GM19035 (cell line): ENCODE data around the gene DMP1.

Experiments
- ATAC-seq: cut with Tn5 transposase; IDR thresholded peaks from one replicate; pipeline ENCODE4 v1.9.1; 2021; ENCODE audit not compliant: unreplicated experiment

DMP1 gene, protein sequence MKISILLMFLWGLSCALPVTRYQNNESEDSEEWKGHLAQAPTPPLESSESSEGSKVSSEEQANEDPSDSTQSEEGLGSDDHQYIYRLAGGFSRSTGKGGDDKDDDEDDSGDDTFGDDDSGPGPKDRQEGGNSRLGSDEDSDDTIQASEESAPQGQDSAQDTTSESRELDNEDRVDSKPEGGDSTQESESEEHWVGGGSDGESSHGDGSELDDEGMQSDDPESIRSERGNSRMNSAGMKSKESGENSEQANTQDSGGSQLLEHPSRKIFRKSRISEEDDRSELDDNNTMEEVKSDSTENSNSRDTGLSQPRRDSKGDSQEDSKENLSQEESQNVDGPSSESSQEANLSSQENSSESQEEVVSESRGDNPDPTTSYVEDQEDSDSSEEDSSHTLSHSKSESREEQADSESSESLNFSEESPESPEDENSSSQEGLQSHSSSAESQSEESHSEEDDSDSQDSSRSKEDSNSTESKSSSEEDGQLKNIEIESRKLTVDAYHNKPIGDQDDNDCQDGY

DNA sequence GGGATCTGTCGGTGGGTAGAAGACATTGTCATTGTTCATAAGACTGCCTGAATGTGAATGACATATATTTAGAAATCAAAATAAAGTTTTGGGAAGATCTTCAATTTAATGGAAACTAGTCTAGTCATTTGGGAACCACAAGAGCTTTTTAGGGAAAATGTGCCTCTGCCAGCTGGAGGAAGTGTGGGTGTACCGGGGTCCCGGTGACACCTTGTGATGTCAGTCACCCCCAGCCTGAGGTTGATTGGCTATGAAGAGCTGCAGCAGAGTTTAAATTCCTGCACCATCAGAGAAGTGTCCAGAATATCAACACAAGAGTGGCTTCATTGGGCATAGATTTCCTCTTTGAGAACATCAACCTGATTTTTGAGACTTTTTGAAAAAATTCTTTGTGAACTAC lies at the start of gene DMP1:
Gene DMP1 (plus strand): TSS at position 301 of the 400 bp plus-strand sequence. CDS start 6,213 bp downstream, outside the sequence.
- no peak for ATAC-seq

- ATAC-seq = no peak
These were observed 48.7 kb upstream of the DMP1 start for GRCh38 chr4:87601361-87601760.

- ATAC-seq = no peak
These were observed 41.9 kb upstream of the DMP1 start, which contains the start of gene DSPP for GRCh38 chr4:87608229-87608628. DSPP (plus strand) TSS chr4:87608529; CDS start chr4:87610909, 2,380 bp downstream.

DNA sequence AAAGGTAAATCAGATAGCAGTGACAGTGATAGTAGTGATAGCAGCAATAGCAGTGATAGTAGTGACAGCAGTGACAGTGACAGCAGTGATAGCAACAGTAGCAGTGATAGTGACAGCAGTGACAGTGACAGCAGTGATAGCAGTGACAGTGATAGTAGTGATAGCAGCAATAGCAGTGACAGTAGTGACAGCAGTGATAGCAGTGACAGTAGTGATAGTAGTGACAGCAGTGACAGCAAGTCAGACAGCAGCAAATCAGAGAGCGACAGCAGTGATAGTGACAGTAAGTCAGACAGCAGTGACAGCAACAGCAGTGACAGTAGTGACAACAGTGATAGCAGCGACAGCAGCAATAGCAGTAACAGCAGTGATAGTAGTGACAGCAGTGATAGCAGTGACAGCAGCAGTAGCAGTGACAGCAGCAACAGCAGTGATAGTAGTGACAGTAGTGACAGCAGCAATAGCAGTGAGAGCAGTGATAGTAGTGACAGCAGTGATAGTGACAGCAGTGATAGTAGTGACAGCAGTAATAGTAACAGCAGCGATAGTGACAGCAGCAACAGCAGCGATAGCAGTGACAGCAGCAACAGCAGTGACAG lies 35.7 kb upstream of the DMP1 start:
- ATAC-seq = no peak

DNA sequence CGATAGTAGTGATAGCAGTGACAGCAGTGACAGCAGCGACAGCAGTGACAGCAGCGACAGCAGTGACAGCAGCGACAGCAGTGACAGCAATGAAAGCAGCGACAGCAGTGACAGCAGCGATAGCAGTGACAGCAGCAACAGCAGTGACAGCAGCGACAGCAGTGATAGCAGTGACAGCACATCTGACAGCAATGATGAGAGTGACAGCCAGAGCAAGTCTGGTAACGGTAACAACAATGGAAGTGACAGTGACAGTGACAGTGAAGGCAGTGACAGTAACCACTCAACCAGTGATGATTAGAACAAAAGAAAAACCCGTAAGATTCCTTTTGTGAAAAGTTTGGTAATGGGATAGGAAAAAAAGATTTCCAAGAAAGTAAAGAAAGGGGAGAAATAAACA lies 33.8 kb upstream of the DMP1 start:
- ATAC-seq = no peak

- no peak for ATAC-seq
These were observed 30.0 kb upstream of the DMP1 start for GRCh38 chr4:87620086-87620485.

- ATAC-seq = no peak
These were observed 29.6 kb upstream of the DMP1 start for GRCh38 chr4:87620491-87620890.

DNA sequence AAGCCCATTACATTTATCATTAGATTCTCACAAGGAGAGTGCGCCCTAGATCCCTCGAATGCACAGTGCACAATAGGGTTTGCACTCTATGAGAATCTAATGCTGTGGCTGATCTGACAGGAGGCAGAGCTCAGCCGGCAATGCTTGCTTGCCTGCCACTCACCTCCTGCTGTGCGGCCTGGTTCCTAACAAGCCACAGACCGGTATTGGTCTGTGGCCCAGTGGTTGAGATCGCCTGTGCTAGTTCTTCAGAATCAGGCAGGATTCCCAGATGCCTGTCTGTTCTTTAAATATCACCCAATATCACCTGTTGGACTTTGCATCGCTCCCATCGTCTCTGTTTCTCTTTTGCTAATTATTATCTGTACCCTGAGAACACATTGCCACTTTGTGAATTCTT lies 27.8 kb upstream of the DMP1 start:
- no peak for ATAC-seq

DNA sequence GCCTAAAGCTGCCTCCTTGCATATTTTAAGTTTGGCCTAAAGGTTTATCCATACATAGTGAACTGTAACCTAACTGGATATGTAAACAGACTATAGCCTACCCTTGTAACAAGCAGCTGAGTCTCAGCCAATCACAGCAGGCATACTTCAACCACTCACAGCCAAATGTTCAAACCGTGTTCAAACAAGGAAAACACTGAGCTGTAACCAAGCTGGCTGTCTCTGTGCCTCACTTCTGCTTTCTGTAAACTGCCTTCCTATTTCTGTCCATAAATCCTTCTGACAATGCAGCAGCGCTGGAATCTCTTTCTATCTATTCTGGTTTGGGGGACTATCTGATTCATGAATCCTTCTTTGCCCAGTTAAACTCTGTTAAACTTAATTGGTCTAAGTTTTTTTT lies 25.4 kb upstream of the DMP1 start:
- ATAC-seq = no peak

DNA sequence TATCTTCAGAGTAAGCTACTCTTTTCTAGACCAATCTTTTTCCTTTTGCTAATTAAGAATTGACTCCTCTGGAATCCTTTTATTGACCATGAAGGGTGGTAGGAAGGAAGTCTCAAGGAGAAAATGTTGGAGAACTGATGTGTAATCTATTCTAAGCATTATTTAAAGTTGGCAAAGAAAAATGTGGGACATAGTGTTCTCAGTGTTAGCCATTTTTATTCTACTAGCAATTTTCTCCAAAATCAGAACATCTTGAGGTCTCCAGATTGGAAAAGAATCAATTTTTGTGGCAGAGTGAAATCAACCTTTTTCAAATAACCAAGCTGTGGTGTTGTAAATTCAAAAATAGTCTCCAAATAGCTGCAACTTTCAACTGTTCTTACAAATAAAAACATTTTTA lies 18.4 kb upstream of the DMP1 start:
- no peak for ATAC-seq

- no peak for ATAC-seq
These were observed 17.6 kb upstream of the DMP1 start for GRCh38 chr4:87632469-87632868.

GRCh38 chr4:87633243-87633642 lies 16.8 kb upstream of the DMP1 start:
- ATAC-seq = no peak

DNA sequence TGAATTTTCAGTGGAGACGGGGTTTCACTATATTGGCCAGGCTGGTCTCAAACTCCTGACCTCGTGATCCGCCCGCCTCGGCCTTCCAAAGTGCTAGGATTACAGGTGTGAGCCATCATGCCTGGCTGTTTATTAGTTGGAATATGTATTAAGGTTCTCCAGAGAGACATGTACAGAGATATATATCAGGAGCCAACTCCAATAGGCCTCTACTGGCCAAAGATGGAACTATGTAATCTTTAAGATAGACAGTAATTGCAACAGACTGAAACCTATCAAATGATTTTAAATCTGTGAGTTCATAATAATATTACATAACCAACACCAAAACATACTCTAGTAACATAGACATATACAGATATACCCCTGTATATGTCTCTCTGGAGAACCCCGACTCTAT lies 5.8 kb upstream of the DMP1 start:
- ATAC-seq = no peak

GRCh38 chr4:87650938-87651337 lies 858 bp downstream of the DMP1 start:
- ATAC-seq = peak; percentile 60

DNA sequence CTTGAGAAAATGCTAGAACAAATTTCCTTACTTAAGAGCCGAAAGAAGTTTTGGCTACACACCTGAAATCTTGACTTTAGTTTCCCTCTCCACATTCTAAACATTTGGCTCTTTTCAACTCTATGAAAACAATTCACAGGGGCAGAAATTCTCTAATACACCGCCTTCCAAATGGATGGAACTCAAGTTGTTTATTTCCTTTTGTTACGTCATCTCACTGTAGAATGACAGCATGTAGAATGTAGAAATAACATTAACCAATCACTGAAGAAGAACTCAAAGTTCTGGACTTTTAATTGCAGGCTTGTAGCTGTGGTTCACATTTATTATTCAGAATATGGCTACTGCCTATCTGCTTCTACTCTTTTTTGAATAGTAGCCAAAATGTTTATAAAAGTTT lies 1.9 kb downstream of the DMP1 start:
- ATAC-seq = no peak

DNA sequence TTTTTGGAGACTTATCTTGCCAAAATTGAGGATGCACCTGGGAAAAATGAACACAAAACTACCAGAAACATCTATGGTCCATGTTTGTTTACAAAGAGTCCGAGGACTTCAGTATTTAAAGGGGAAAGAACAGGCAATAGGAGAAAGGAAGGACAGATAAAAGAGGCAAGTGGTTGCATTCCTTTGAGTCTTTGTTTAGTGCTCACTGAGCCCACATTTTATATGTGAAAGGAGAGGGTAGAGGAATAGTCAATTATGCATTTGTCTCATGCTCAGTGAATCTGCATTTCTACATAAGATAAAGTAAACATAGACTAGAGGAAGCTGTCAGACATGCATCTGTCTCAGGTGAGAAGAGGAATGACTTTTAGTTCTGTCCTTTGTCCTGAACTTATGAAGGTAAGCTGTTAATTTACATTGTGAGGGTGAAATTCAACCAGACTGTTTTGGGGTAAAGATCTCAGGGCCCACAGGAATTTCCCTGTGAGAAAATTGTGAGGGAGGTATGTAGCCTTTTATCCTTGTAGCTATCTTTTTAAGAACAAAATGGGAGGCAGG lies 4.5 kb downstream of the DMP1 start:
- no peak for ATAC-seq

GRCh38 chr4:87657525-87657924 lies 7.4 kb downstream of the DMP1 start:
- no peak for ATAC-seq

DNA sequence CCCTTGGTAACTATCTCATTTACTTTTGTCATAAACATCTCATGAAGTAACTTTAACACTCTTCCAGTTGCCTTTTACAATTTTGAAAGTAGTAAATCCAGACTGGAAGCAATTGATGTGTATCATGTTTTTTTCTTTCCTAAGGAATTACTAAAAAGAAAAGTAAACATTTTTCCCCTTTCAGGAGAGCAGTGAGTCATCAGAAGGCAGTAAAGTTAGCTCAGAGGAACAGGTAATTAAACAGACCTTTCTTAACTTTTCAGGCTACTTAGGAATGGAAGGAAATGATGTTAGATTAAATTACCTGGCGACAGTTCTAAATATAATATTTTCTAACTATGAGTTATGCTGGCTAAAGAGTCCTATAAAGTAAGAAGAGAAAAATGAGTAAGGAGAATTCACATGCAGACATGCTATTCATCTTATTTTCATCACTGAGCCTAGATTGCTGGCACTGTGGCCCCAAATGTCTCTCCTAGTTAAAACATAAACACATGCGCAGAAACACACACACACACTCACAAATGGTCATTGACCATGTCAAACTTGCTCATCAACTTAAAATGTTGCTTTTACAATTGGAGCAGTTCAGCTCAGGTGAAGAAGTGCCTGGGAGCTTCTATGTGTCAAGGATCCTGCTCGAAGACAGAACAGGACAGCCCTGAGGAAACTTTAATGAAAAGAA lies 9.3 kb downstream of the DMP1 start:
- no peak for ATAC-seq

DNA sequence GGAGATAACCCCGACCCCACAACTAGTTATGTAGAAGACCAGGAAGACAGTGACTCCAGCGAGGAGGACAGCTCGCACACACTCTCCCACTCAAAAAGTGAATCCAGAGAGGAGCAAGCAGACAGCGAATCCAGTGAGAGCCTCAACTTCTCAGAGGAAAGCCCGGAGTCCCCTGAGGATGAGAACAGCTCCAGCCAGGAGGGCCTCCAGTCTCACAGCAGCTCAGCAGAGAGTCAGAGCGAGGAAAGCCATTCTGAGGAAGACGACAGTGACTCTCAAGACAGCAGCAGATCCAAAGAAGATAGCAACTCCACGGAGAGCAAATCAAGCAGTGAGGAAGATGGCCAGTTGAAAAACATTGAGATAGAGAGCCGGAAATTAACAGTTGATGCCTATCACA lies 12.8 kb downstream of the DMP1 start:
- ATAC-seq = no peak

DNA sequence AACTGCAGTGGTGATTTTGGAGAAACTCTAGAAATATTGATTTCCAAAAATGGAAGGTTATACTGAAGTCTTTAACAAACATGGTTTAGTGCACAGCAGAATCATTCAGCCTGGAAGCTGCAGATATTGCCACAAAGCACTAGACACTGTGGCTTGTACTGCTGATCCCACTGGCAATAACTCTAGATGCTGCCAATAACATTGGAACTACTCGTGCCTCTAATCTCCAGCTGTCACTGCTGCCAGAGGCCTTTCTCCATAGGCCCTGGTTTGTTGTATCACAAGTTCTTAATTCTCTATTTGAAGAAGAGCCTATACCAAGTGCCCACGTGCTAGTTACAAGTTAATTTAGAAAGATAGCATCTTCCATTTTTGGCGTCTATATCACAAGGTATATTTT lies 19.3 kb downstream of the DMP1 start:
- no peak for ATAC-seq

DNA sequence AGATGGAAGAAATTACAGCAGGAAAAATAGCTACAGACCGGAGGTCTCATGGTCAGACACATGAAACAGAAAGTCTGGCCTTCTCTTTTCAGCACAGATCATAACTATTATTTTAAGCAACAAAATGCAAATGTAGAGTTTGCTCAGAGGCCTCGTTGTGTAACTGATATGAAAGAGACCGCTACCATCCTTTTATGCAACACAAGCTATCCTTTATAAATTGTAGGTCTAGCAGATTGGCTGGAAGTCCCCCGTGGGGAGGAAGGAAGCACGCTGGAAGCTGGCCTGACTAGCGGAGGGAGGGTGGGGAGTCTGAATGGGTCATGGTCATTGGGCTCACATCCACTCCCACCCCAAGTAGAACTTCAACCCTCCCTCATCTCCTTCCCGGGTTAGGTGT lies 27.7 kb downstream of the DMP1 start:
- peak; percentile 94 for ATAC-seq
